Lung (tissue), 12 donors: Measurements from ENCODE around the gene KIAA0930. TPM values are rescaled to one million over a fixed set of nuclear protein-coding genes. Genes with fewer than 3 reads are reported as not detected.

Experiments
- ATAC-seq: fragments of 200-7000 bp; cut with Tn5 transposase; one replicate; pipeline ENCODE4 v1.9.1; 2020; ENCODE audit warnings: moderate number of reproducible peaks; ENCODE audit not compliant: insufficient read depth, low FRiP score
- DNase-seq, 3 donors: peaks; one replicate each; pipeline ENCODE4 v3.0.0-alpha.2; 2013 to 2017
- H3K27ac ChIP-seq, 2 donors: one replicate each; pipeline ENCODE4 v1.5.1; 2013; ENCODE audit warnings: mild to moderate bottlenecking in 2 of 2, moderate library complexity in 2 of 2, control low read depth in 1 of 2, inconsistent platforms in 1 of 2, low read depth in 1 of 2, low read length in 1 of 2
- H3K27me3 ChIP-seq, 3 donors: one replicate each; pipeline ENCODE4 v1.5.1; 2013; ENCODE audit warnings: low read length in 2 of 3; ENCODE audit not compliant: control insufficient read depth in 3 of 3, insufficient read depth in 3 of 3
- H3K36me3 ChIP-seq, 4 donors: one replicate each; pipeline ENCODE4 v1.5.1; 2013; ENCODE audit warnings: low read length in 4 of 4, mild to moderate bottlenecking in 1 of 4, moderate library complexity in 1 of 4; ENCODE audit not compliant: control insufficient read depth in 4 of 4, insufficient read depth in 4 of 4
- H3K4me1 ChIP-seq, 5 donors: one replicate each; pipeline ENCODE4 v1.5.1; 2013; ENCODE audit warnings: low read length in 5 of 5, mild to moderate bottlenecking in 2 of 5, moderate library complexity in 1 of 5; ENCODE audit not compliant: control insufficient read depth in 5 of 5, insufficient read depth in 5 of 5
- H3K4me3 ChIP-seq: one replicate; pipeline ENCODE4 v1.5.1; 2013; ENCODE audit warnings: mild to moderate bottlenecking, control low read depth, moderate library complexity
- H3K9ac ChIP-seq, 2 donors: one replicate each; pipeline ENCODE4 v1.5.1; 2013; ENCODE audit warnings: low read length in 2 of 2, control low read depth in 1 of 2; ENCODE audit not compliant: insufficient read depth in 1 of 2
- H3K9me3 ChIP-seq, 4 donors: one replicate each; pipeline ENCODE4 v1.5.1; 2013; ENCODE audit warnings: low read length in 3 of 4, mild to moderate bottlenecking in 1 of 4, moderate library complexity in 1 of 4; ENCODE audit not compliant: control insufficient read depth in 4 of 4, insufficient read depth in 3 of 4
- WGBS, 2 donors: extraction: QIAGEN DNeasy Blood & Tissue Kit; methylation state at CpG; one replicate each; pipeline ENCODE4 v1.1.7; 2013; 5-methylcytosine and 5-hydroxymethylcytosine counted together
- polyA plus RNA-seq, 2 donors: library from polyadenylated mRNA; stranded (reverse); fragments of 200-250 nt; gene quantifications; one replicate each; pipeline ENCODE4 v1.2.1, GENCODE V29; 2013
- total RNA-seq, 2 donors: library from RNA; depleted of rRNA in 1 of 2; stranded (reverse); fragments of >200 nt in 1 of 2; gene quantifications; one replicate each; pipeline ENCODE4 v1.2.1, GENCODE V29; 2014 to 2021
- TF ChIP-seq, protein P1 (sequence below): IDR thresholded peaks from 2 replicates; pipeline ENCODE4 v1.5.1; 2012; ENCODE audit warnings: mild to moderate bottlenecking; ENCODE audit errors: control extremely low read depth, extremely low read depth
- donor health status: control.
- donor health status: control.
- donor health status: Bipolar disorder and iron deficiency.
- donor health status: healthy.
- donor health status: DM: yes; HTN: yes; CAD: no.

The KIAA0930 gene
- total and polyA plus RNA-seq, 4 donors: 25.9 to 67.3 (median 57.3) TPM

GRCh38 chr22:45276507-45277105 lies 35.9 kb upstream of the KIAA0930 start:
- DNase-seq (no peak), ATAC-seq (no peak)
- peaks cover 0 to 15% (median 3%) of the 10 kb centered on the region in 5 donors for H3K4me1 ChIP-seq
- WGBS, 2 donors: 87 to 96% methylated on average over 12 of the region's 12 CpGs
- no peaks in the 10 kb centered on the region for H3K9me3 ChIP-seq
- H3K4me3 ChIP-seq: no peak overlapping the region
- H3K36me3 ChIP-seq: no peaks in the 10 kb centered on the region
- H3K27me3 ChIP-seq: no peaks in the 10 kb centered on the region
- no peak overlapping the region for H3K27ac ChIP-seq
- H3K9ac ChIP-seq: no peak overlapping the region
- TF ChIP-seq, protein P1, sequence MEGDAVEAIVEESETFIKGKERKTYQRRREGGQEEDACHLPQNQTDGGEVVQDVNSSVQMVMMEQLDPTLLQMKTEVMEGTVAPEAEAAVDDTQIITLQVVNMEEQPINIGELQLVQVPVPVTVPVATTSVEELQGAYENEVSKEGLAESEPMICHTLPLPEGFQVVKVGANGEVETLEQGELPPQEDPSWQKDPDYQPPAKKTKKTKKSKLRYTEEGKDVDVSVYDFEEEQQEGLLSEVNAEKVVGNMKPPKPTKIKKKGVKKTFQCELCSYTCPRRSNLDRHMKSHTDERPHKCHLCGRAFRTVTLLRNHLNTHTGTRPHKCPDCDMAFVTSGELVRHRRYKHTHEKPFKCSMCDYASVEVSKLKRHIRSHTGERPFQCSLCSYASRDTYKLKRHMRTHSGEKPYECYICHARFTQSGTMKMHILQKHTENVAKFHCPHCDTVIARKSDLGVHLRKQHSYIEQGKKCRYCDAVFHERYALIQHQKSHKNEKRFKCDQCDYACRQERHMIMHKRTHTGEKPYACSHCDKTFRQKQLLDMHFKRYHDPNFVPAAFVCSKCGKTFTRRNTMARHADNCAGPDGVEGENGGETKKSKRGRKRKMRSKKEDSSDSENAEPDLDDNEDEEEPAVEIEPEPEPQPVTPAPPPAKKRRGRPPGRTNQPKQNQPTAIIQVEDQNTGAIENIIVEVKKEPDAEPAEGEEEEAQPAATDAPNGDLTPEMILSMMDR: no peak

- no peaks in the 10 kb centered on the region for H3K27me3 ChIP-seq
- ATAC-seq: no peak
- 85 to 90% methylated on average over 15 of the region's 15 CpGs for WGBS, 2 donors
- H3K9ac ChIP-seq: no peak overlapping the region
- H3K27ac ChIP-seq: no peak overlapping the region
- no peak overlapping the region for H3K4me3 ChIP-seq
- TF ChIP-seq, protein P1: no peak
- no peaks in the 10 kb centered on the region for H3K36me3 ChIP-seq
- no peak for DNase-seq
- no peaks in the 10 kb centered on the region for H3K9me3 ChIP-seq
- peaks cover 2 to 18% (median 5%) of the 10 kb centered on the region in 5 donors for H3K4me1 ChIP-seq
These were observed 32.9 kb upstream of the KIAA0930 start for GRCh38 chr22:45273452-45274075.

DNA sequence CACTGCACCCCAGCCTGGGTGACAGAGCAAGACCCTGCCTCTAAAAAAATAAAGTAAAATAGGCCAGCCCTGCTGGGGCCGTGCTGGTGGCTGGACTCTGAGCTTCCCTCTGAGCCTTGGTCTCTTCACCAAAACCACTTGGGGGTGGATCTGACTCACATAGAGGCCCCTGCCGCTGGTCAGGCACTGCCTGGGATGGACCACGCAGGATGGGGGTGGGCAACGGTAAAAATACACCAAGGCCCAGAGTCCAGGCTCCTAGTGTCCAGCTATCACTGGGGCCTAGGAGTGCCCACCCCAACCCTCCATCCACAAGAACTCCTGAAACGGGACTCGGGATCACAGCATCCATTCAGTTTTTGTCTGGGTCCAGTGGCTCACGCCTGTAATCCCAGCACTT lies 31.8 kb upstream of the KIAA0930 start:
- DNase-seq: no peak
- ATAC-seq: no peak
- peak overlapping the region in 1 of 2 donors; percentile 54 for H3K27ac ChIP-seq
- H3K4me3 ChIP-seq: no peak overlapping the region
- H3K9me3 ChIP-seq: no peaks in the 10 kb centered on the region
- WGBS, 2 donors: 91 to 93% methylated on average over 7 of the region's 7 CpGs
- no peaks in the 10 kb centered on the region for H3K27me3 ChIP-seq
- H3K4me1 ChIP-seq: peaks cover 3 to 18% (median 5%) of the 10 kb centered on the region in 5 donors
- H3K9ac ChIP-seq: no peak overlapping the region
- TF ChIP-seq, protein P1: no peak
- H3K36me3 ChIP-seq: no peaks in the 10 kb centered on the region
